HG02973 (cell line): Measurements from ENCODE around the gene DDX39B.
"Not testable (repeated sequence)": the region's sequence is repeated elsewhere in the genome, so short reads cannot be mapped to it uniquely, and the experiment has no call there.

Experiments
- ATAC-seq: cut with Tn5 transposase; IDR thresholded peaks from one replicate; pipeline ENCODE4 v1.9.1; 2021; ENCODE audit warnings: moderate library complexity; ENCODE audit not compliant: unreplicated experiment

The DDX39B gene

GRCh38 chr6:31487674-31488073 is 54.1 kb downstream of the DDX39B start:
- not testable (repeated sequence) for ATAC-seq

DNA sequence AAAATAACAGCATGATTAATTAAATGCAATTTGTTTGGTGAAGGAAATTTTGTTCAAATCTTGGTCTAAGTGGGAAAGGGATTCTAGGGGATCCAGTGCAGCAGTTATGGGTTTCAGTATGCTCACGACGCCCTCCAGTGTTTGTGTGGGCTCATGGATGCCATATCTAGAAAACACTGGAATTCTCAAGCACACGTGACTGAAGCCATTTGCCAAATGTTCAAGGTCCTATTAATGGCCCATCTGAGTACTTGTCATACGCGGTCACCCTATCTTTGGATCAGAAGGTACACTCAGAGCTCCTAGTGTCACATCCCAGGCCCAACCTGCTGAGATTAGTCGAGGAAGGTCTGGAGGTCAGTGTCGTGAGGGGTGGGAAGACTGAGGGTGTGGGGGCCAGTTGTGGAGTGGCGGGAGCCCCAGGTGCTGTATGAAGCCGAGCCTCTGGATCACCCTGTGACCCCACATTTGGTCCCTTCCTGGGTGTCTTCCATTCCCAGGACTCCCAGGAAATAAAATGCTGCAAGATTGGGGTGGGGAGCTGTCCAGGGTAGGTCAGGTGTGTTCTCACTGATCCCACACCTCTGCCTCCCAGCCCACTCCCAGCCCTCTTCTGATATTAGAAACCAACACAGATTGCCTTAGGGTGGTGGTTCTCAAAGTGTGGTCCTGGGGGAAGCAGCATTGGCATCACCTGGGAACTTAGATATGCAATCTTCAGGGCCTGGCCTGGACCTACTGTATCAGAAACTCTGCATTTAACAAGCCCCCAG is 55.6 kb downstream of the DDX39B start:
- ATAC-seq: not testable (repeated sequence)

DNA sequence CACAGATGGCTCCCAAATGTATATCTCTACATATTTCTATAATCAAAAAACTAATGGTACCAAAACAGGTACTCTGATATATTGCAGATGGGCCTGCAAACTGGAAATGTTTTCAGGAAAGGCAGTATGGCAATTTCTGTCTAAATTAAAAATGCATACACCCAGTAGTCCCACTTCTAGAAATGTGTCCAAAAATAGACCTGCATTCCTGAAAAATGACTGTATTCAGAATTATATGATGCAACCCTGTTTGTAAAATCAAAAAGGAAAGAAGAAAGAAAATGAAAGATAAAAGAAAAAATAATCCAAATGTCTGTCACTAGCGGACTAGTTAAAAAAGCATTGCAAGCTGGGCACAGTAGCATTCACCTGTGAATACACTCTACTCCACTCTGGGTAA is 56.7 kb downstream of the DDX39B start:
- ATAC-seq: no peak

DNA sequence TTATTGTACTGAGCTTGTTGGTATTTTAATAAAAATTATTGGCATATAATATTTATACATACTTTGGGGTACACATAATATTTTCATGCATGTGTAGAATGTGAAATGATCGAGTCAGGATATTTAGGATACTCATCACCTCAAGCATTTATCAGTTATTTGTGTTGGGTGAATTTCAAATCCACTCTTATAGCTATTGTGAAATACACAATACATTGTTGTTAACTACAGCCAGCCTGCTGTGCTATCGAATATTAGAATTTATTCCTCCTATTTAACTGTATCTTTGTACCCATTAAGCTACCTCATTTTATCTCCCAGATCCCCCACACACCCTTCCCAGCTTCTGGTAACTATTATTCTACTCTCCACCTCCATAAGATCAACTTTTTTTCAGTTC is 58.4 kb downstream of the DDX39B start:
- ATAC-seq: no peak

GRCh38 chr6:31480574-31480973 is 61.2 kb downstream of the DDX39B start:
- no peak for ATAC-seq
